ENCODE results near the gene TAPT1. TPM values are rescaled to one million over a fixed set of nuclear protein-coding genes. Genes with fewer than 3 reads are reported as not detected.
"Not testable (repeated sequence)": the region's sequence is repeated elsewhere in the genome, so short reads cannot be mapped to it uniquely, and the experiment has no call there.

Gene TAPT1
- total RNA-seq, 2 donors from 2014 or later, result 19.7 to 21.1 TPM

DNA sequence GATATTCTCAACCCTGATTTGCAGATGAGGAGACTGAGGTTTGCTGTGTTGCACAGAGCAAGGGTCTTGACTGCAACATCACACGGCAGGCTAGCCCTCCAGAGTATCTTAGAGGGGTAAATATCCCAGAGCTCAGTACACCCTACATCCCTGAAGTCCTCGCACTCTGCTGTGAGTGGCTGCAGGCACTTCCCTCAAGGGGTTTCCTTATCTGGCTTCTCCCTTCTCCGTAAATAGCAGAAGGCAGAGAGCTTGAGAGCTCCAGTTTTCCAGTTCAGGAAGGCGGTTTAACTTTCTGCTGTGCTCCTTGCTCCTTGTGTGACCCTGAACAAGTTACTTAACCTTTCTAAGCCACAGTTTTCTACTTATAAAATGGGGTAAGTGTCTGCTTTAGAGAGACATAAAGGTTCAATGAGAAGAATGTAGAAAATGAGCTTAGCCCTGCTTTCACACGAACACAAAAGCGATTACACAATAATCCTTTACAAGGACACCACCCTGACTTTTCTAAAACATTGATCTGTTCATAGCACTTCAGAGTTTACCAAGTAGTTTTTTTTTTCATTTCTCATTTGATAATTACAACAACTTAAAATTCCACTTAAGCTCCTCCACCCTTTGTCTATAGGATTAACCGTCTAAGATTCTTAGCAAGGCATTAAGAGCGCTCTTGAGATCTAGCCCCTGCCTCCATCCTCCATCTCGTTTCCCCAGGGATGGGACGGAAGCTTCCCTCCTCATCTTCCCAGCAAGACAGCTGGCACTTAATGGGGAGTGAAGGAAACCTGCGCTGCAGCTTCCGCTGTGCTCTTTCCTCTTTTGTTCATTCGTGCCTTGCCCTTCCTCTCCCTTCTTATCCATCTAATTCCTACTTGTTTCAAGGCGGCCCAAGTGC, 68.4 kb downstream of the TAPT1 start:
- no peak overlapping the region for H3K4me3 ChIP-seq
- H3K4me1 ChIP-seq, result peaks cover 0 to 22% of the 10 kb centered on the region in 2 donors
- H3K27ac ChIP-seq, result peak overlapping the region in 1 of 2 donors; percentile 12
- TF ChIP-seq, protein P1, sequence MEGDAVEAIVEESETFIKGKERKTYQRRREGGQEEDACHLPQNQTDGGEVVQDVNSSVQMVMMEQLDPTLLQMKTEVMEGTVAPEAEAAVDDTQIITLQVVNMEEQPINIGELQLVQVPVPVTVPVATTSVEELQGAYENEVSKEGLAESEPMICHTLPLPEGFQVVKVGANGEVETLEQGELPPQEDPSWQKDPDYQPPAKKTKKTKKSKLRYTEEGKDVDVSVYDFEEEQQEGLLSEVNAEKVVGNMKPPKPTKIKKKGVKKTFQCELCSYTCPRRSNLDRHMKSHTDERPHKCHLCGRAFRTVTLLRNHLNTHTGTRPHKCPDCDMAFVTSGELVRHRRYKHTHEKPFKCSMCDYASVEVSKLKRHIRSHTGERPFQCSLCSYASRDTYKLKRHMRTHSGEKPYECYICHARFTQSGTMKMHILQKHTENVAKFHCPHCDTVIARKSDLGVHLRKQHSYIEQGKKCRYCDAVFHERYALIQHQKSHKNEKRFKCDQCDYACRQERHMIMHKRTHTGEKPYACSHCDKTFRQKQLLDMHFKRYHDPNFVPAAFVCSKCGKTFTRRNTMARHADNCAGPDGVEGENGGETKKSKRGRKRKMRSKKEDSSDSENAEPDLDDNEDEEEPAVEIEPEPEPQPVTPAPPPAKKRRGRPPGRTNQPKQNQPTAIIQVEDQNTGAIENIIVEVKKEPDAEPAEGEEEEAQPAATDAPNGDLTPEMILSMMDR (IDR thresholded peaks at IDR 0.05), result no peak
- no peaks in the 10 kb centered on the region for H3K27me3 ChIP-seq
- DNase-seq (ENCODE audit: low spot score), result no peak
- H3K36me3 ChIP-seq, result peaks cover 8% of the 10 kb centered on the region
- H3K9me3 ChIP-seq, result no peaks in the 10 kb centered on the region

DNA sequence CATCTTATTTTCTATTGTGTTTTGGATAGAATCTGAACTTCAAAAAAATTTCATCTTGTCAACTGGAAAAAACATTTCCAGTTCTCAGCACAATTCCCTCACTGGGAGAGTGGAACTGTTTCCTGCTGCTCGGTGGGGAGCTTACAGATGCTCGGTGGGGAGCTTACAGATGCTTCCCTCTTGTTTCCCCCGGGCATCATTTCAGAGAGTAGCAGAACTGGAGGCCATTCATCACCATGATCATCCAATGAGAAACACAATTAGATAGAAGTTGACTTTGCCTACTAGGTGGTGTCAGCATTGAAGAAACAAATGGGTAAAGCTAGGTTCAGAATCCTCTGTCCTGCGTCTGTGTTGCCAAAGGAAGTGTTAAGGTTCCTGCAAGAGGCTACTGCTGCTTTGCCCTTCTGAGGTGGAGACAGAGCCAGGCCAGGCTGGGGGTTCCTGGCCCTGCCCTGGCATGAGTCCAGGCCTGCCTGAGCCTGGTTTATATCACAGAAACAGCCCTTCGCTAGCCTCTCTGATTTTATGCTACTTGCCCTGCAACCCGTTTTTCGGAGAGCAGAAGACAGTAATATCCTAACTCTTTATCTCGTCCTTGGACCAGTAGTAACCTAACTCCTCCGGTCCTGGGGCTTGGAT, 70.6 kb downstream of the TAPT1 start:
- TF ChIP-seq, protein P1 (IDR thresholded peaks at IDR 0.05), result no peak
- peaks cover 0 to 22% of the 10 kb centered on the region in 2 donors for H3K4me1 ChIP-seq
- H3K4me3 ChIP-seq, result no peak overlapping the region
- no peaks in the 10 kb centered on the region for H3K9me3 ChIP-seq
- no peaks in the 10 kb centered on the region for H3K27me3 ChIP-seq
- H3K27ac ChIP-seq, result no peak overlapping the region
- DNase-seq (ENCODE audit: low spot score), result no peak
- H3K36me3 ChIP-seq, result no peaks in the 10 kb centered on the region

DNA sequence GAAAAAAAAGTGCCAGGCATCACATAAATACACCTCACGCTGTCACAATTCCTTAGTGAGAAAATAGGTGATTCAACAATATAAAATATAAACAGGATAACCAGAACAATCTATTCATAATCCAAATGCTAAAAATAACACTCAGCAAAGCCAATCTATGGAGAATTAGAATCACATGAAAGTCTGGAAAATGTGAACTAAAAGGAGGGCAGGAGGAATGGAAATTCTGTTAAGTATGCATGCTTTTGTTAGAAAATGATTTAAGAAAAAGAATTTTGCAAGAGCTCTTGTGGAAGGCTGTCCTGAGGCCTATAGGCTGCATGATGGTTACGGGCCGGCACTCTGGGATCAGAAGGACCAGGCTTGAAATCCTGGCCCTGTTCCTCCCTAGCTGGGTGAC, 71.8 kb downstream of the TAPT1 start:
- H3K4me3 ChIP-seq, result no peak overlapping the region
- no peaks in the 10 kb centered on the region for H3K36me3 ChIP-seq
- no peaks in the 10 kb centered on the region for H3K27me3 ChIP-seq
- no peaks in the 10 kb centered on the region for H3K9me3 ChIP-seq
- no peak overlapping the region for H3K27ac ChIP-seq
- no peak for DNase-seq (ENCODE audit: low spot score)
- peaks cover 0 to 14% of the 10 kb centered on the region in 2 donors for H3K4me1 ChIP-seq
- TF ChIP-seq, protein P1 (IDR thresholded peaks at IDR 0.05), result no peak

DNA sequence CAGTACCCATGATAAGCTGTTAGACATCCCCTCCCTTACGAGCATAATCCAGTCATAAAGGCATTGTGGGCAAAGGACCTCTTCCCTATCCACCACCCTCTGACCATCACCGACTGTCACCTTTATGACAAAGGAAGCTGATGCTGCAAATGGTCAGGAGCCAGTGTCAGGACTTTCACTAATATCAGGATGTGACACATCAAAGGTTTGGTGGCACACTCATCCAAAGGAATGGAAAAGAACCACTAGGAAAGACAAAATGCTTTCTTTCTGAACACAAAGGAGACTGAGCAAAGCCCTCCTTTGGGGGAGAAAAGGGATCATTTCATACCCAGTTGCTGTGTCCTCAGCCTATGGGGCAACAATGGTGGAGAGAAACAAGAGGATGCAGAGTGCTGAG, 75.6 kb downstream of the TAPT1 start:
- no peaks in the 10 kb centered on the region for H3K27me3 ChIP-seq

DNA sequence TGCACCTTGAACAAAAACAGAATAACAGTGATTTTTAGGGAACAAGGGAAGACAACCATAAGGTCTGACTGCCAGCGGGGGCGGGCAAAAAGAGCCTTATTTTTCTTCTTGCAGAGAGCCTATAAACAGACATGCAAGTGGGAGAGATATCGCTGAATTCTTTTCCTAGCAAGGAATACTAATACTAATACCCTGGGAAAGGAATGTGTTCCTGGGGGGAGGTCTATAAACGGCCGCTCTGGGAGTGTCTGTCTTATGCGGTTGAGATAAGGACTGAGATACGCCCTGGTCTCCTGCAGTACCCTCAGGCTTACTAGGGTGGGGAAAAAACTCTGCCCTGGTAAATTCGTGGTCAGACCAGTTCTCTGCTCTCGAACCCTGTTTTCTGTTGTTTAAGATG, 81.4 kb downstream of the TAPT1 start:
- not testable (repeated sequence) for DNase-seq (ENCODE audit: low spot score); H3K4me1 ChIP-seq; H3K27ac ChIP-seq; H3K27me3 ChIP-seq; H3K4me3 ChIP-seq; H3K36me3 ChIP-seq
- H3K9me3 ChIP-seq, result peaks cover 0 to 15% of the 10 kb centered on the region in 2 donors

More for the DNA sequence above, 75.6 kb downstream of the TAPT1 start:
- H3K4me1 ChIP-seq, result no peaks in the 10 kb centered on the region
- H3K36me3 ChIP-seq, result no peaks in the 10 kb centered on the region
- TF ChIP-seq, protein P1 (IDR thresholded peaks at IDR 0.05), result no peak
- H3K27ac ChIP-seq, result no peak overlapping the region
- H3K9me3 ChIP-seq, result peaks cover 0 to 2% of the 10 kb centered on the region in 2 donors
- DNase-seq (ENCODE audit: low spot score), result no peak
- no peak overlapping the region for H3K4me3 ChIP-seq

DNA sequence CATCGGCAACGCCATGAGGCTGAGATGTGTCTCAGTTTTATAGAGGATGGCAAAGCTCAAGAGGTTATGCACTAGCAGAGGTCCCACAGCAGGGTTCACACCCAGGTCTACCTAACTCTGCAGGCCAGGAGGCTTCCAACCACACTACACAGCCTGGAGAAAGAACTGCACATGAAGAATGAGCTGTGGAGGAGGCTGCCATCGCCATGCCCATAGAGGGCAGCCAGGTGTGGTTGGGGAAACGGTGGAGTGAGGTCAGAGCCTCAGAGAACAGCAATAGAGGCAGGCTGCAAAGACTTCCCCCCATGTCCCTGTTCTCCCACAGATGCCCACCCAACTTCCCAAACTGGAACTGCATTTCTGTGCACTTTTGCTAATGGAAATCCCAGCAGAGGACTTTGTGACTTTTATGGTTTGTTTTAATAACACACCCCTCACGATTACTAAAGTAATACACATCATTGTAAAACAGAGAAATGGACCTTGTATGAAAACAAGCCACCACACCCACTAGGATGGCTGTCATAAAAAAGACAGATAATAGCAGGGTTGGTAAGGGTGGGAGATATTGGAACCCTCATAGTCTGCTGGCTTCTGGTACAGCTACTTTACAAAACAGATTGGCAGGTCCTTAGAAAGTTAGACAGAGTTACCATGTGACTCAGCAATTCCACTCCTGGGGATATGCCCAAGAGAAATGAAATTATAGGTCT, 83.5 kb downstream of the TAPT1 start:
- no peak for DNase-seq (ENCODE audit: low spot score)
- no peaks in the 10 kb centered on the region for H3K36me3 ChIP-seq
- peaks cover 0 to 15% of the 10 kb centered on the region in 2 donors for H3K9me3 ChIP-seq
- no peak overlapping the region for H3K4me3 ChIP-seq
- H3K27me3 ChIP-seq, result no peaks in the 10 kb centered on the region
- no peak overlapping the region for H3K27ac ChIP-seq
- H3K4me1 ChIP-seq, result no peaks in the 10 kb centered on the region
- TF ChIP-seq, protein P1 (IDR thresholded peaks at IDR 0.05), result no peak
